NOMO-1 treated with DMSO at 0.1 percent for 48 hours (cell line): ENCODE measurements around the gene EPHB4.
A peak's percentile ranks its signal among the peaks of the same experiment; 100 is the strongest.
"Not testable (repeated sequence)": the region's sequence is repeated elsewhere in the genome, so short reads cannot be mapped to it uniquely, and the experiment has no call there.

Experiments
- DNase-seq: peaks from one replicate; lab custom pipeline; 2025; ENCODE audit not compliant: unreplicated experiment; lab: John Stamatoyannopoulos, UW

EPHB4 gene

GRCh38 chr7:100827330-100828226 lies at the start of gene EPHB4:
TSS of gene EPHB4 (minus strand) at chr7:100827523. CDS start at chr7:100827030, 493 bp downstream.
- peak; percentile 22 for DNase-seq

DNA sequence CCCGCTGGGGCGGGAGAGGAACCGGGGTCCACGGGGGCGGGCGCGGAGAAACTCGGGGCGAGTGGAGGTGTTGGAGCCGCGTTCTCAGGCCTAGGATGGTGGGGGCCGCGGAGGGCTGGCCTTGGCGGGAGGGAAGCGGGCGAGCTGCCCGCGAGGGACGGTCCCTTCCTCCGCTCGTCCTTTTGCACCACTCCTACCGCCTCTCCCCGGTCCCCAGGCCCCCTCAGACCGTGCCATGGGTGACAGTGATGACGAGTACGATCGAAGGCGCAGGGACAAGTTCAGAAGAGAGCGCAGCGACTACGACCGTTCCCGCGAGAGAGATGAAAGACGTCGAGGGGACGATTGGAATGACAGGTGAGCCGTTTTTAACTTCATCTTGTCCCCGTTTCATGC lies 48.0 kb upstream of the EPHB4 start:
- DNase-seq: peak; percentile 33

GRCh38 chr7:100874577-100875355 lies 47.4 kb upstream of the EPHB4 start, which contains the start of gene SRRT:
TSS of gene SRRT (plus strand) at chr7:100875103. CDS start at chr7:100875591, 488 bp downstream.
- peak; percentile 98 for DNase-seq

DNA sequence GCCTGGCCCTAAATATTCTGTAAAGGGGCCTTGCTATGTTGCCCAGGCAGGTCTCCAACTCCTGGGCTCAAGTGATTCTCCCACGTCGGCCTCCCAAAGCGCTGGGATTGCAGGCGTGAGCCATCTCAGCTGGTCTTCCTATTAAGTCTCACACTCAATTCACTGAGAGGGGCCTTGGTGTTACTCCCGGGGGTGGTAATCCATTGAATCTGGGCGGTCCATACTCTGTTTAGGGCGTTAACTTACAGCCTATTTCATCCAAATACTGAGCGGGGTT lies 46.9 kb upstream of the EPHB4 start:
- DNase-seq: no peak

- no peak for DNase-seq
Measured at GRCh38 chr7:100873599-100874299, 46.4 kb upstream of the EPHB4 start.

DNA sequence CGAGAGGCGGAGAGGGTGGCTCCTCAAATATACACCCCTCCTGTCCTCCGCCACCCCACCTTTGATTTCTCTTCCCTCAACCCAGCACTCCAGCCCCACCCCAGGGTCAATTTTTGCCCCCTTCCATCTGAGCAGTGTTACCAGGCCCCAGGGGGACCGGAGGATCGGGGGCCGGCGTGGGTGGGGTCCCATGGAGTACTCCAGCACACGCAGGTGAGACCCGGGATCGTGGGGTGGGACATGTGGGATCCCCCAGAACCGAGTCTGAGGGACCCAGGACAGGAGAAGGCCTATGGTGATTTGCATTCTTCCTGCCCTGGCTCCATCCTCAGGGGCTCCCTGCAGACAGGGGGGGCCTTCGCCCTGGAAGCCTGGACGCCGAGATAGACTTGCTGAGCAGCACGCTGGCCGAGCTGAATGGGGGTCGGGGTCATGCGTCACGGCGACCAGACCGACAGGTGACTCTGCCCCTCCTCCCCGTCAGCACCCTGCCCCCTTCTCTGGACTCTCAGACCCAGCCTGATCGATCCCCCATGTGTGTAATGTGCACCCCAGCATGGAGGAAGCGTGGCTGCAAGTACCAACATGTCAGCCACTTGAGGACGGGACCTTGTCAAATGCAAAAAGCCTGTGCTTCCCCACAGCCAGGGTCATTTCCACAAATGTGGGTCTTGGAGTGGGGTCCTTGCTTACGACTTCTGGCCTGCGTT lies 40.6 kb upstream of the EPHB4 start:
- DNase-seq: no peak

- no peak for DNase-seq
Measured at GRCh38 chr7:100867040-100867775, 39.9 kb upstream of the EPHB4 start, which contains the start of gene TRIP6. TSS of gene TRIP6 (plus strand) at chr7:100867387. CDS start at chr7:100867498, 111 bp downstream.

DNA sequence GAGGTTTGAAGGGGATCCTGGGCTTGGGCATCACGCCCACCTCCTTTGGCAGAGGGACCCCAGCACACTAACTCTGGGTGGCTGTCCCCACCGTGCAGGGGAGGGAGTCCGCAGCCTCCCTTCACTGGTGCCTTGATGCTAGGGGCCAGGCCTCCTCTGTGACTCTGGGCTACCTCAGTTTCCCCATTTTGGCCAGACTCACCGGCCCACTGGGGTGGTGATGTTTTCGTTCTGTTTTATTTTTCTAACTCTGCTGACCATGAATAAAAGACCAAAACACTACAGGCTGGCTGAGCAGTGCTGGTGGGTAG lies 39.4 kb upstream of the EPHB4 start:
- no peak for DNase-seq

- DNase-seq: no peak
Measured at GRCh38 chr7:100865938-100866728, 38.8 kb upstream of the EPHB4 start.

GRCh38 chr7:100865372-100865911 lies 38.1 kb upstream of the EPHB4 start:
- no peak for DNase-seq

DNA sequence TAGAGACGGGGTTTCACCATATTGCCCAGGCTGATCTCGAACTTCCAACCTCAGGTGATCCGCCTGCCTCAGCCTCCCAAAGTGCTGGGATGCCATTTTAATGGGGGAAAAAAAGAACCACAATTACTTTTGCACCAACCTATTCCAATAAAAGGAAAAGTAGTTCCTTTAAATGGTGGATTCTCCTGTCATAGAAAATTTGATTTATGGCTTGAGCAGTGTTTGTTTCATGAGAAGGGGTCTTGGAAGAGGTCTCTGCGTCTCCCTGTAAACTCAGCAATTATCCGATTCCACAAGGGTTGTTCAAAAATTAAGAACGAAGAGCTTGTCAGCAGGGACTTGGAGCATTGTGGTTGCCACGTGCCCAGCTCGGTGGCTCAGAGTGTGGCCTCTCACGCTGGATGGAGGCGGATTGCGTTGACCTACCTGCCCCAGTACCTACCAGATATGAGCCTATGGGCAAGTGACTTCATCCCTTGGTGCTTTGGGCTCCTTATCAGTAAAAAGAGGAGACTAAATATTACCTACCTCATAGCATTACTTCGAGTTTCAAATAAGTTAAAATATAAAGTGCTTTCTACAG lies 37.0 kb upstream of the EPHB4 start:
- no peak for DNase-seq

GRCh38 chr7:100863406-100863950 lies 36.2 kb upstream of the EPHB4 start:
- no peak for DNase-seq

DNA sequence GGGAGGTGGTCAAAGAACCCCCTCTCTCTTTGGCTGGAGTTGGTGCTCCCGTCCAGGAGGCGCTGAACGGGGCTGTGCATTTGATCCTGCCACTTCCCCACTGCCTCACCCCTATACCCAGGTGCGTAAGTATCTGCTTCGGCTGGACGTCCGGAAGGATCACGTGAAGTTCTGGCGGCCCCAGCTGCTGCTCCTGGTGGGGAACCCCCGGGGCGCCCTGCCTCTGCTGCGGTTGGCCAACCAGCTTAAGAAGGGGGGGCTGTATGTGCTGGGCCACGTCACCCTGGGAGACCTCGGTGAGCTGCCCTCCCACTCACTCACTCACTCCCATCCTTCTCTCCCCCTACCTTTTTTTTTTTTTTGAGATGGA lies 34.3 kb upstream of the EPHB4 start:
- no peak for DNase-seq

DNA sequence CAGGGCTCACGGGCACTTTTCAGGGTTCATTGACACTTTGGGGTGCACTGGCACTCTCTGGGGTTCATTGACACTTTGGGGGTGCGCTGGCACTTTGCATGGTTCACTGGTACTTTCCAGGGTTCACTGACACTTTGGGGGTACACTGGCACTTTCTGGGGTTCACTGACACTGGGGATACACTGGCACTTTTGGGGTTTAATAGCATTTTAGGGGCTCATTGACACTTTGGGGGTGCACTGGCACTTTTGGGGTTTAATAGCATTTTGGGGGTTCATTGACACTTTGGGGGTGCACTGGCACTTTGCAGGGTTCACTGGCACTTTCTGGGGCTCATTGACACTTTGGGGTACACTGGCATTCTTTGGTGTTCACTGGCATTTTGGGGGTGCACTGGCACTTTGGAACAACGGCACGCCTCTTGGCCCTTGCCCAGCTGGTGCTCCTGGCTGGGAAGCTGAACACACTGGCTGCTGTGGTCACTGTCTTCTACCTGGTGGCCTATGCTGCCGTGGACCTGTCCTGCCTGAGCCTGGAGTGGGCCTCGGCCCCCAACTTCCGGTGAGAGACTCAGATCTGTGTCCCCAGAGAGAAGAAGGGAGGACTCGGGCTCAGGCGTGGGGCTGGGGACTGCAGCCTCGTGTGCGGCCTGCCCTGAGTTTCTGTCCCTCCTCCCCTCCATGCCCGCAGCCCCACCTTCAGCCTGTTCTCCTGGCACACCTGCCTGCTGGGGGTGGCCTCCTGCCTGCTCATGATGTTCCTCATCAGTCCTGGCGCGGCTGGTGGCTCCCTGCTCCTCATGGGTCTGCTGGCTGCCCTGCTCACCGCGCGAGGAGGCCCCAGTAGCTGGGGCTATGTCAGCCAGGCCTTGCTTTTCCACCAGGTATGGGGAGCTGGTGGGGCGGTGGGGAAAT lies 33.6 kb upstream of the EPHB4 start:
- DNase-seq: no peak

- DNase-seq: no peak
Measured at GRCh38 chr7:100859856-100860255, 32.5 kb upstream of the EPHB4 start.

DNA sequence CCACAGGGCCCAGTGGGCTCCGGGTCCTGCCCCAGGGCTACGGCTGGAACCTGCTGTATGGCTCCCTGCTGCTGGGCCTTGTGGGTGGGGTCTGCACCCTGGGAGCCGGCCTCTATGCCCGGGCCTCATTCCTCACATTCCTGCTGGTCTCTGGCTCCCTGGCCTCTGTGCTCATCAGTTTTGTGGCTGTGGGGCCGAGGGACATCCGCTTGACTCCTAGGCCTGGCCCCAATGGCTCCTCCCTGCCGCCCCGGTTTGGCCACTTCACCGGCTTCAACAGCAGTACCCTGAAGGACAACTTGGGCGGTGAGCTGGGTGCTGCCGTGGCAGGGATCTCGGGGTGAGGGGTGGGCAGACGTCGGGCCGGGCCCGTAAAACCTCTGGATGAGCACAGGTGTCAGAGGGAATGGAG lies 29.6 kb upstream of the EPHB4 start:
- DNase-seq: no peak

GRCh38 chr7:100855515-100855914 lies 28.2 kb upstream of the EPHB4 start:
- no peak for DNase-seq

GRCh38 chr7:100854899-100855298 lies 27.6 kb upstream of the EPHB4 start:
- DNase-seq: not testable (repeated sequence)
